Stomach (tissue), 4 donors: Measurements from ENCODE around the gene F2RL1.

Source experiments
- EP300 ChIP-seq: sonication (generic); formaldehyde crosslinking; IDR thresholded peaks from one replicate; pipeline ENCODE4 v1.6.1; 2017; ENCODE audit warnings: antibody characterized with exemption
- POLR2A ChIP-seq, 4 donors: fragments of 450-650 bp; IDR thresholded peaks; one replicate each; pipeline ENCODE4 v1.6.1; 2016; ENCODE audit warnings: antibody characterized with exemption in 4 of 4, control low read depth in 2 of 4, mild to moderate bottlenecking in 1 of 4, moderate library complexity in 1 of 4

- TF ChIP-seq POLR2A (IDR thresholded peaks at IDR 0.05) (no peak), EP300 (no peak)
Observed at GRCh38 chr5:76859591-76860247, 40.9 kb downstream of the F2RL1 start.
